Activated naive CD8-positive, alpha-beta T cell treated with anti-CD3 and anti-CD28 coated beads for 36 hours (primary cell): ENCODE results near the gene AGK. TPM values are rescaled to one million over a fixed set of nuclear protein-coding genes. Genes with fewer than 3 reads are reported as not detected.
A peak's percentile ranks its signal among the peaks of the same experiment; 100 is the strongest.
"Not testable (repeated sequence)": the region's sequence is repeated elsewhere in the genome, so short reads cannot be mapped to it uniquely, and the experiment has no call there.

Experiments used
- DNase-seq: peaks from one replicate; pipeline ENCODE4 v3.0.0; 2021
- H3K27ac Mint-ChIP-seq: one replicate; pipeline ENCODE4 v1.8.0; 2022; ENCODE audit warnings: mild to moderate bottlenecking, moderate library complexity, mixed read lengths
- H3K27me3 Mint-ChIP-seq: one replicate; pipeline ENCODE4 v1.8.0; 2022; ENCODE audit warnings: mild to moderate bottlenecking, mixed read lengths
- H3K36me3 Mint-ChIP-seq: one replicate; pipeline ENCODE4 v1.8.0; 2021; ENCODE audit warnings: mild to moderate bottlenecking, mixed read lengths
- H3K4me1 Mint-ChIP-seq: one replicate; pipeline ENCODE4 v1.8.0; 2021; ENCODE audit warnings: mixed read lengths
- H3K4me3 Mint-ChIP-seq: one replicate; pipeline ENCODE4 v1.8.0; 2022; ENCODE audit warnings: mild to moderate bottlenecking, moderate library complexity, mixed read lengths
- H3K9me3 Mint-ChIP-seq: one replicate; pipeline ENCODE4 v1.8.0; 2022; ENCODE audit warnings: mixed read lengths
- total RNA-seq, 2 experiments: library from RNA; stranded (reverse); gene quantifications; one replicate each; pipeline ENCODE4 v1.2.3, GENCODE V29; 2021

The AGK gene
- total RNA-seq, 2 experiments from 2014 or later = 86.0 to 87.4 TPM

DNA sequence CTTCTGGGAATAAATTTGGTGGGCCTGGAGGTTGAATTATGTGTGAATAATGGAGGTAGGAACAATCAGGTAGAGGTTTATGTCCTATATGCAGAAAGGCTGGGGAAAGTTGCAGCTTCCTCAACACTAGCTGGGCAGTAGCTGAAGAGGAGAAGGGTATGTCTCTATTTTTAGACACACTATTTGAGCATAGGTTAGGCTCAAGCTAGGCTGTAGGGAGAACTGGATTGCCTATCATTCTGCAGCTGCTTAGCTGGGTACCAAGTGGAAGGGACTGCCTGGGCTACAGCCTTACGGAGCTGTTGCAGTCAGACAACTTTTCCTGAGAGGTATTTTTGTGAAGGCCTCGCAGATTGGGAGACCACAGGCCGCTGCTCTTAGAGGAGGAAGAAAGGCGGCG lies 82.9 kb downstream of the AGK start:
- Mint-ChIP-seq H3K9me3 (no peaks in the 10 kb centered on the region), H3K27ac (no peak overlapping the region), H3K4me3 (no peak overlapping the region), H3K27me3 (no peaks in the 10 kb centered on the region), H3K4me1 (no peaks in the 10 kb centered on the region), H3K36me3 (peaks cover 27% of the 10 kb centered on the region)
- no peak for DNase-seq

DNA sequence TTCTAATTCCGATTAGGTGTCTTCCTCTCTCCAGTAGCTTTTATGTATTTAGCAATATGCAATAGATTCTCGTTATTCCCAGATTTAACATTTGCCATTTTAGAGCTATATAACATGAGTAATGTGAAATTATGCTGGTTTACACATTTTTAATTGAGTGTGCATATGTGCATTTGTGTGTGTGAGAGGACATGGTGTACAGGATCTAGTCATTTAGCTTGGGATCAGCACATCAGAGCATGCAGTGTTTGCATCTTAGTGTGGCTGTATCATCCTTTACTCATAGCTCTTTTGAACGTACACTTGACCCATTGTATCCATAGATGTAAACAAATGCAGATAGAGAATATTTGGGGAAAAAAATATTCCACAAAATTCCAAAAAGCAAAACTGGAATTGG lies 84.8 kb downstream of the AGK start:
- H3K4me1 Mint-ChIP-seq = peaks cover 2% of the 10 kb centered on the region
- no peaks in the 10 kb centered on the region for H3K9me3 Mint-ChIP-seq
- DNase-seq = no peak
- H3K27me3 Mint-ChIP-seq = no peaks in the 10 kb centered on the region
- no peak overlapping the region for H3K4me3 Mint-ChIP-seq
- peaks cover 23% of the 10 kb centered on the region for H3K36me3 Mint-ChIP-seq
- H3K27ac Mint-ChIP-seq = no peak overlapping the region

GRCh38 chr7:141640239-141640840 lies 89.1 kb downstream of the AGK start:
- Mint-ChIP-seq H3K36me3 (peaks cover 14% of the 10 kb centered on the region), H3K9me3 (no peaks in the 10 kb centered on the region), H3K4me3 (no peak overlapping the region), H3K27ac (no peak overlapping the region), H3K4me1 (peaks cover 2% of the 10 kb centered on the region), H3K27me3 (no peaks in the 10 kb centered on the region)
- DNase-seq = no peak

DNA sequence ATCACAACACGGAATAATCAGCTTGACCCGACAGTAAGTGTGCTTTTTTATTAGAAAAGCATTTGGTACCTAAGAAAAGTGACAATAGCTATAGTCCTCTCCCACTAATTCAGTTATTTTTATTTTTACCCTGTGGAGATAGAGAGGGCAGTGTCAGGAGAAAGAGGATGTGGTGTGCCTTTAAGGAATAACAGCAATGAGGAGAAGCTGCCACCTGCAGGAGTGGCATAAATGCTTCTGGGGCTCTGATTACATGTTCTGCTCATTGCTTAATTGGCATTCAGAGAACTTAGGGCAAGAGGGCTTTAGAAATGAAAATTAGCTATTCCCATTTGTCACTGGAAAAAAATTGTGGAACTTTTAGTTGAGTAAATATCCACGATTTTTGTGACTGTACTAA lies 90.7 kb downstream of the AGK start:
- no peak for DNase-seq
- Mint-ChIP-seq H3K4me3 (no peak overlapping the region), H3K27me3 (no peaks in the 10 kb centered on the region), H3K36me3 (peaks cover 14% of the 10 kb centered on the region), H3K27ac (no peak overlapping the region), H3K4me1 (peaks cover 2% of the 10 kb centered on the region), H3K9me3 (no peaks in the 10 kb centered on the region)

DNA sequence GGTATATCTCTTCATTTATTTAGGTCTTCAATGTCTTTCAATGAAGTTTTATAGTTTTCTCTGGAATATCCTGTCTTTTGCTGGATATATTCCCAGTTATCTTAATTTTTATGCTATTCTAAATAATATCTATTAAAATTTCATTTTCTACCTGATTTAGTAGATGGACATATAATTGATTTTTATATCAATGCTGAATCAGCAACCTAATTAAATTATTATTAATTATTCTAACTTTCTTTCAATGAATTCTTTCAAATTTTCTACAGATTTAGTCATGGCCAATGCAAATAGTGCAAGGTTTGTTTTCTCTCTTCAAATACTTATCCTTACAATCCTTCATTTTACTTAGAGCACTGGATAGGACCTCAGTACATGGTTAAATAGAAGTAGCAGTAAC lies 94.0 kb downstream of the AGK start:
- no peaks in the 10 kb centered on the region for H3K9me3 Mint-ChIP-seq
- H3K36me3 Mint-ChIP-seq = peaks cover 8% of the 10 kb centered on the region
- no peak for DNase-seq
- H3K4me3 Mint-ChIP-seq = no peak overlapping the region
- no peaks in the 10 kb centered on the region for H3K27me3 Mint-ChIP-seq
- no peak overlapping the region for H3K27ac Mint-ChIP-seq
- H3K4me1 Mint-ChIP-seq = no peaks in the 10 kb centered on the region

DNA sequence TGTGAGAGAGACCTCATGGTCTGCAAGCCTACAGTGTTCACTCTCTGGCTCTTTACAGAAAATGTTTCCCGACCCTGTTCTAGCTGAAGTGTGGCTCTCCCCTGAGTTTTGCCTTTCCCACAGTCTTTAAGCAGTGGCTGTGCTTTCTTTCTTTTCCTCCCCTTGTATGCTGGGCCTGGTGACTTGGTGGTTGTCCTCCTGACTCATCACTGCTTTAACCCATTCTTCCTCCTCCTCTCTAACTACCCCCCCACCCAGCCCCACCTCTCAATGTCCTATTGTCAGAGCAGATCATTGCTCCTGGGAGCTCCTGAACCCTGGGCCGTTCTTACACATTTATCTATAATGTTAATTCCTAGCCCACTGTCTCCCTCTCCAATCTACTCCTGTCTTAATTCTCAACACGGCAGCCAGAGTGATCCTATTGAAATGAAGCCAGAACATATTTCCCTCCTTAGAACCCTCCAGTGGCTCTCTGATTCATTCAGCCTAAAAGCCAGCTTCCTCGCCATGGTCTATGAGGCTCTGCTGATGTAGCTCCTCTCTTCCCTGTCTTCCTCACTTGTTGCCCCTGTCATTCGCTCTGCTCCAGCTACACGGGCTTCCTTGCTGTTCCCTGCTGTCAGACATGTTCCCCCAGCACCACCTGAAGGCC lies 95.7 kb downstream of the AGK start:
- DNase-seq = no peak
- no peaks in the 10 kb centered on the region for H3K9me3 Mint-ChIP-seq

GRCh38 chr7:141647701-141648100 lies 96.5 kb downstream of the AGK start:
- not testable (repeated sequence) for H3K9me3 Mint-ChIP-seq, H3K4me3 Mint-ChIP-seq, DNase-seq, H3K4me1 Mint-ChIP-seq, H3K36me3 Mint-ChIP-seq, H3K27me3 Mint-ChIP-seq
- H3K27ac Mint-ChIP-seq = peak overlapping the region; percentile 41

More for the DNA sequence above, 95.7 kb downstream of the AGK start:
- H3K36me3 Mint-ChIP-seq = peaks cover 4% of the 10 kb centered on the region
- H3K27me3 Mint-ChIP-seq = no peaks in the 10 kb centered on the region
- peak overlapping the region; percentile 11 for H3K27ac Mint-ChIP-seq
- no peak overlapping the region for H3K4me3 Mint-ChIP-seq
- no peaks in the 10 kb centered on the region for H3K4me1 Mint-ChIP-seq

DNA sequence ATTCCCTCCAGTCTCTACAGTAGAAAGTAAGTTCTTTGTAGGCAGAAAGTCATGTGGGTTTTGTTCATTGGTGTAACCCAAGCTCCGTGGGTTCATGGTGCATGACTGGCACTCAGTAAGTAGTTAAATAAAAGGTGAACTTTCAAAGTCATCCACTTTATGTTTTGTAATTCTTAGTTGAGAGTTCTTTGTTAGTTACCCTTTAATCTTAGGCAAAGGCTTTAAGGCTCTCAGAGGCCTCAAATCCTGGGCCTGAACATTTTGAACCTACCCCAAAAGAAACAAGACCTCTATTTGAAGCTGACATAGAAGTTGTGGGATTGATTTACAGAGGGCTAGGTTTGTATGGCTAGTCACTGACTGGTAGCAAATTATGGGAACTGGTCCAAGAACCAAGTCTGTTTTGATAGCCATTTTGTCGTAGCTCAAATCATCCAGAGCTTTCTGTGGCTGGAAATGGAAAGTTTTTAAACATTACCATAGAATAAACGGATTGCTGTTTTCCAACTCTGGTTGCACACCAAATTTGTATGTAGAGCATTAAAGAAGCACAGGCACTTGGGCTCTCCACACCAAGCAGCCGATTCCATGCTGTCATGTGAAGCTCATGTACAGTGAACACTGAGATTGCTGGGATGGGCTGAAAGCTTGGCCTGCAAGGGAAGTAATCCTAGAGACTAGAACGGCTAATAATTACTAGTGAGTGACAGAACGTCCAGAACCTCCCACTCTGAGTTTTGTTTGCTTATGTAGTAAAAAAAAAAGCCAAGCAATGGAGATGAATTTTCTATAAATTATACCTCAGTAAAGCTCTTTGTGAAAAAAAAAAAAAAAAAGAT lies 97.3 kb downstream of the AGK start:
- no peaks in the 10 kb centered on the region for H3K4me1 Mint-ChIP-seq
- DNase-seq = no peak
- H3K27me3 Mint-ChIP-seq = no peaks in the 10 kb centered on the region
- peaks cover 4% of the 10 kb centered on the region for H3K36me3 Mint-ChIP-seq
- no peaks in the 10 kb centered on the region for H3K9me3 Mint-ChIP-seq
- no peak overlapping the region for H3K4me3 Mint-ChIP-seq
- H3K27ac Mint-ChIP-seq = peak overlapping the region; percentile 41

DNA sequence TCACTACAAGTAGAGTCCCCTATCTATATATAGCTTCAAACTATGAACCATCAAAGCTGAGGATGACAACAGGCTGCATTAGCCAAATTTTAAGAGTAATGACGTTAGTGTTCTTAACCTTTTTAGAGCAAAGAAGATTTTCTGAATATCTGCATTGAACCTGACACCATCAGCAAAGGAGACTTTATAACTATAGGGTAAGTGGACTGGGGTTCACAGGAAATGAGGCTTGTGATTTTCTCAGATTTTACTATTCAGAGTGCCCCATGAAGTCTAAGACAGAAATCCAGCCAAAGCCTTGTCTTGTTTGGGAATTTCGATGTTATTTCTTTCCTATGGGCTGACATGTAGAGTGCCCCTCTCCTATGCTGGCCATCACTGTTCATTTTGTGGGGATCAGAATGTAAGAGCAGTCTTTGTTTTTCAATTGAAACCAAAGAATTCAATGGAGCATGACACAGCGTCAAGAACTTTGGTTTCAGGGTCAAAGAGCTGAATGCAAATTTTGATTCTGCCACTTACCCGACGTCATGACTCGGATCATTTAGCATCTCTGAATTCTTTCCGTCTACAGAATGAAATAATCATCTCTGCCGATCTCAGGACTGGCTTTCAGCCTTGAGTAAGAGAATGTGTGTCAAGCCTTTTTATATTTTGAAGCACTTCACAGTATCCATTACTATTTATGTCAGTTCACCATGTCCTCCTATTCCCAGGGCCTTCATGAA lies 98.1 kb downstream of the AGK start:
- Mint-ChIP-seq H3K9me3 (no peaks in the 10 kb centered on the region), H3K4me1 (peaks cover under 1% of the 10 kb centered on the region), H3K36me3 (peaks cover 4% of the 10 kb centered on the region), H3K27ac (peak overlapping the region; percentile 47), H3K4me3 (no peak overlapping the region), H3K27me3 (no peaks in the 10 kb centered on the region)
- no peak for DNase-seq

DNA sequence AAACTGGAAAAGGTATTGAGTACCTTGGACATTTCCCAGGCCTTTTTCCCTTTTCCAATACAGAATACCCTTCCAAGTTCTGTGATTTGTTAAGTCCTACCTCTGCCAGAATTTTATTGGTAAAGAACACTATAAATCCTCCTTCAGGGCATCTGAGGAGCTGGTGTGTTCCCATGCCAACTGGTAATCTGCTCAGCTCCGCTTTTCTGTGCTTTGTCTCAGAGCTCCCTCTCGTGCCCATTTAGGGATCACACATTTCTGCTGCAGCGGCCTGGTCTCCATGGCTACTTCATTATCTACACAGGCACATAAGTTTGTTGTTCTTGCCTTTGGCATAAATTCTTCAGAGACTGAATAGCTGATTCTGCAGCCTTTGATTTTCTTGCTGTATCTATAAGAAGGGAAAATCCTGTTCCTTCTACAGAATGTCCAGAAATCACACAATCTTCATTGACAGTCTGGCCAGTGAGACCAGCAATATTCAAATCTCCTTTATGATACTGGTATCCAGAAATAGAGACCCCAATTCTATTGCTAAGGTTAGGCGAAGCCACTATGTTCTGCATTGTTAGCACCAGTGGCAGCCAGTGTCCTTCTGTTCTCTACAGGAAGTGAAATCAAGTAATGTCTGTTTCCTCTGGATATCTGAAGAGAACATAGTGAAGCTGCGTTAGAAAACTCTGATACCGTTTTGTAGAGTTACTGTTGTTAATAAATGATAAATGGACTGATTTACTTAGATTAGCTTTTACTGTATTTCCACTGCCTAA lies 98.8 kb downstream of the AGK start:
- DNase-seq = no peak
- Mint-ChIP-seq H3K4me1 (peaks cover 4% of the 10 kb centered on the region), H3K9me3 (no peaks in the 10 kb centered on the region), H3K27ac (peak overlapping the region; percentile 47), H3K36me3 (peaks cover 4% of the 10 kb centered on the region), H3K4me3 (no peak overlapping the region), H3K27me3 (no peaks in the 10 kb centered on the region)

GRCh38 chr7:141651417-141651816 lies 100.2 kb downstream of the AGK start:
- H3K27me3 Mint-ChIP-seq = no peaks in the 10 kb centered on the region
- H3K27ac Mint-ChIP-seq = no peak overlapping the region
- H3K4me3 Mint-ChIP-seq = no peak overlapping the region
- peaks cover 4% of the 10 kb centered on the region for H3K36me3 Mint-ChIP-seq
- peaks cover 4% of the 10 kb centered on the region for H3K4me1 Mint-ChIP-seq
- no peak for DNase-seq
- no peaks in the 10 kb centered on the region for H3K9me3 Mint-ChIP-seq

DNA sequence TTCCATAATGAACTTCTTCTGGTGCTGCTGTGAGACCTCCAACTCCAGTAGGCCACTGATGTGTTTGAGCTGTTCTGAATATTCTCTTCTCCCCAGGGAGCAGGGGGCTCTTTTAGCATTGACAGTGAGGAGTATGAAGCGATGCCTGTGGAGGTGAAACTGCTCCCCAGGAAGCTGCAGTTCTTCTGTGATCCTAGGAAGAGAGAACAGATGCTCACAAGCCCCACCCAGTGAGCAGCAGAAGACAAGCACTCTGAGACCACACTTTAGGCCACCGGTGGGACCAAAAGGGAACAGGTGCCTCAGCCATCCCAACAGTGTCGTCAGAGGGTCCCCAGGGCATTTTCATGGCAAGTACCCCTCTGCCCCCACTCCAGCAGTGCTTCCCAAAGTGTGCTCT lies 101.5 kb downstream of the AGK start:
- Mint-ChIP-seq H3K4me3 (no peak overlapping the region), H3K27ac (no peak overlapping the region), H3K4me1 (peaks cover 4% of the 10 kb centered on the region), H3K36me3 (peaks cover 6% of the 10 kb centered on the region), H3K27me3 (no peaks in the 10 kb centered on the region), H3K9me3 (no peaks in the 10 kb centered on the region)
- DNase-seq = no peak

GRCh38 chr7:141654551-141654950 lies 103.3 kb downstream of the AGK start:
- H3K36me3 Mint-ChIP-seq = peaks cover 4% of the 10 kb centered on the region
- H3K27ac Mint-ChIP-seq = peak overlapping the region; percentile 76
- H3K9me3 Mint-ChIP-seq = no peaks in the 10 kb centered on the region
- H3K27me3 Mint-ChIP-seq = no peaks in the 10 kb centered on the region
- no peak overlapping the region for H3K4me3 Mint-ChIP-seq
- DNase-seq = peak; percentile 50
- H3K4me1 Mint-ChIP-seq = peaks cover 4% of the 10 kb centered on the region

DNA sequence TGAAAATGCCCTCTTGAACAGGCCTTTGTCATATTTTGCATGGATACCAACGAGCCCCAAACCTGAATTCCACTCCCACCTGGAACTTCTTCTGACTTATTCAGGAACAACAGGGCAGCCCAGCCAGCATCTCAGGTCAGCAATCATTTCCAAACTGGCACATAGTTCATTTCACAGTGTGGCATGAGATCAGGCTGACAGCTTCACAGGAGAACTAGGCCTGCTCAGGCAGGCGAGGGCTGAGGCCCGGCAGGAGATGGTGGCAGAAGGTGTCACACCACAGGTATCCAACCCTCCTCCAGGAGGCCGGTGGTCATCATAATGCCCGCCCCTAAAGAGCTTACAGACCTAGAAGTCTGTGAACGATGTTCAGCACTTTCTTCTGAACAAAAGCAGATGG lies 108.3 kb downstream of the AGK start:
- Mint-ChIP-seq H3K27me3 (no peaks in the 10 kb centered on the region), H3K27ac (no peak overlapping the region), H3K36me3 (peaks cover 9% of the 10 kb centered on the region), H3K9me3 (no peaks in the 10 kb centered on the region), H3K4me3 (no peak overlapping the region), H3K4me1 (peaks cover 10% of the 10 kb centered on the region)
- DNase-seq = no peak
